ENCODE results near the gene ARHGAP15. TPM values are rescaled to one million over a fixed set of nuclear protein-coding genes. Genes with fewer than 3 reads are reported as not detected.

Gene ARHGAP15
- total RNA-seq, 2 donors from 2014 or later: 0.41 to 4.3 TPM

GRCh38 chr2:143688815-143689214 lies 559.6 kb downstream of the ARHGAP15 start:
- Histone ChIP-seq H3K27me3 (replicated peaks; ENCODE audit: insufficient read depth) (no peaks in the 10 kb centered on the region), H3K36me3 (no peaks in the 10 kb centered on the region), H3K27ac (no peak overlapping the region), H3K4me3 (no peak overlapping the region), H3K9me3 (no peaks in the 10 kb centered on the region), H3K4me1 (replicated peaks) (no peaks in the 10 kb centered on the region)
- no peak for DNase-seq (ENCODE audit: low spot score)
- intact Hi-C loops (cut with DNase I): no loop called here
- no peak for TF ChIP-seq POLR2A (IDR thresholded peaks at IDR 0.05)
- TF ChIP-seq, protein P1, sequence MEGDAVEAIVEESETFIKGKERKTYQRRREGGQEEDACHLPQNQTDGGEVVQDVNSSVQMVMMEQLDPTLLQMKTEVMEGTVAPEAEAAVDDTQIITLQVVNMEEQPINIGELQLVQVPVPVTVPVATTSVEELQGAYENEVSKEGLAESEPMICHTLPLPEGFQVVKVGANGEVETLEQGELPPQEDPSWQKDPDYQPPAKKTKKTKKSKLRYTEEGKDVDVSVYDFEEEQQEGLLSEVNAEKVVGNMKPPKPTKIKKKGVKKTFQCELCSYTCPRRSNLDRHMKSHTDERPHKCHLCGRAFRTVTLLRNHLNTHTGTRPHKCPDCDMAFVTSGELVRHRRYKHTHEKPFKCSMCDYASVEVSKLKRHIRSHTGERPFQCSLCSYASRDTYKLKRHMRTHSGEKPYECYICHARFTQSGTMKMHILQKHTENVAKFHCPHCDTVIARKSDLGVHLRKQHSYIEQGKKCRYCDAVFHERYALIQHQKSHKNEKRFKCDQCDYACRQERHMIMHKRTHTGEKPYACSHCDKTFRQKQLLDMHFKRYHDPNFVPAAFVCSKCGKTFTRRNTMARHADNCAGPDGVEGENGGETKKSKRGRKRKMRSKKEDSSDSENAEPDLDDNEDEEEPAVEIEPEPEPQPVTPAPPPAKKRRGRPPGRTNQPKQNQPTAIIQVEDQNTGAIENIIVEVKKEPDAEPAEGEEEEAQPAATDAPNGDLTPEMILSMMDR (IDR thresholded peaks at IDR 0.05): no peak
- TF ChIP-seq POLR2AphosphoS5 (IDR thresholded peaks at IDR 0.05): no peak
- WGBS: 90% methylated on average over 2 of the region's 2 CpGs

GRCh38 chr2:143689541-143689940 lies 560.3 kb downstream of the ARHGAP15 start:
- DNase-seq (ENCODE audit: low spot score): no peak
- H3K36me3 ChIP-seq: no peaks in the 10 kb centered on the region
- TF ChIP-seq, protein P1 (IDR thresholded peaks at IDR 0.05): no peak
- no peak for TF ChIP-seq POLR2A (IDR thresholded peaks at IDR 0.05)
- TF ChIP-seq POLR2AphosphoS5 (IDR thresholded peaks at IDR 0.05): no peak
- no peak overlapping the region for H3K4me3 ChIP-seq
- intact Hi-C loops (cut with DNase I): no loop called here
- H3K27ac ChIP-seq: no peak overlapping the region
- no peaks in the 10 kb centered on the region for H3K9me3 ChIP-seq
- 43% methylated on average over 1 of the region's 1 CpG for WGBS
- H3K27me3 ChIP-seq (replicated peaks; ENCODE audit: insufficient read depth): no peaks in the 10 kb centered on the region
- H3K4me1 ChIP-seq (replicated peaks): no peaks in the 10 kb centered on the region

- no peak overlapping the region for H3K27ac ChIP-seq
- no peak overlapping the region for H3K4me3 ChIP-seq
- TF ChIP-seq POLR2A (IDR thresholded peaks at IDR 0.05): no peak
- TF ChIP-seq, protein P1 (IDR thresholded peaks at IDR 0.05): no peak
- intact Hi-C loops (cut with DNase I): no loop called here
- 87% methylated on average over 2 of the region's 2 CpGs for WGBS
- no peaks in the 10 kb centered on the region for H3K27me3 ChIP-seq (replicated peaks; ENCODE audit: insufficient read depth)
- no peaks in the 10 kb centered on the region for H3K4me1 ChIP-seq (replicated peaks)
- H3K36me3 ChIP-seq: no peaks in the 10 kb centered on the region
- no peaks in the 10 kb centered on the region for H3K9me3 ChIP-seq
- no peak for DNase-seq (ENCODE audit: low spot score)
Measured at GRCh38 chr2:143690235-143690634, 561.0 kb downstream of the ARHGAP15 start.

DNA sequence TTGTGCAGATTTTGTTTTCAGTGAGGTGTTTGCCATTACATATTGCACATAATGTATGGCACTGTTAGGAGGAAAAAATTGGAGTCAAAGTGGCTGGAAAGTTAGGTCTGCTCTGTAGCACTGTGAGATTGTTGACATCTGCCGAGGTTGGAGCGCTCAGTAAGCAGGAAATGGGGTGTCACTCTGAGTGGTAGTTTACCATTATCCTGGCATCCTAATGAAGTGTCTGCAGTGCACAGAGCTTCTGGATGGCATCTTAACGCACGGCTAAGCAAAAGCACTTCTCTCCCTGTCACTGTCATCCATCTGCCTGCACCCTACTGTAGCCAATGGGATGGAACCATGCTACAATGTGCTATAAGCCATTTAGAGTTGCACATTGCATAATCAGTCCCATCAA lies 561.9 kb downstream of the ARHGAP15 start:
- no peaks in the 10 kb centered on the region for H3K36me3 ChIP-seq
- no peak overlapping the region for H3K4me3 ChIP-seq
- intact Hi-C loops (cut with DNase I): no loop called here
- 88% methylated on average over 4 of the region's 4 CpGs for WGBS
- no peaks in the 10 kb centered on the region for H3K27me3 ChIP-seq (replicated peaks; ENCODE audit: insufficient read depth)
- H3K9me3 ChIP-seq: no peaks in the 10 kb centered on the region
- H3K27ac ChIP-seq: no peak overlapping the region
- TF ChIP-seq POLR2AphosphoS5 (IDR thresholded peaks at IDR 0.05): no peak
- TF ChIP-seq, protein P1 (IDR thresholded peaks at IDR 0.05): no peak
- no peak for TF ChIP-seq POLR2A (IDR thresholded peaks at IDR 0.05)
- DNase-seq (ENCODE audit: low spot score): no peak
- no peaks in the 10 kb centered on the region for H3K4me1 ChIP-seq (replicated peaks)

DNA sequence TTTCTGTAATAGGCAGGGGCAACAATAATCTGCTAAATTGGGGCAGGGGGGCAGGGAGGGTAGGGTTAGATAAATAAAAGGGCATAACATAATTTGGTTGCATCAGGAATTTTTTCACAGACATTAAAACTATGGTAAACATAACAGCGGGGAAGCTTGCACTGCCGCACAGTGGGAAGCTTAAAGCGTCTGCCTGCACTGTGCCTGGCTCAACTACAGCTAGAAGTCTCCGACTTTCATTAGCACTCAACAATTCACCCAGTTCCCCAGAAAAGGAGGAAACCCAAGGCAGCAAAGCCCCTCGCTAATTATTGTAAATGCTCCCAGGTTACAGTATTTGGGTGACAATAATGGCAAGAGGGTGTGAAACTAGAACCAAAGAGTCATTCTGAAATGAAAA lies 562.9 kb downstream of the ARHGAP15 start:
- no peak overlapping the region for H3K27ac ChIP-seq
- no peaks in the 10 kb centered on the region for H3K36me3 ChIP-seq
- H3K27me3 ChIP-seq (replicated peaks; ENCODE audit: insufficient read depth): no peaks in the 10 kb centered on the region
- no peak for DNase-seq (ENCODE audit: low spot score)
- no peak overlapping the region for H3K4me3 ChIP-seq
- H3K4me1 ChIP-seq (replicated peaks): no peaks in the 10 kb centered on the region
- no peaks in the 10 kb centered on the region for H3K9me3 ChIP-seq
- TF ChIP-seq POLR2AphosphoS5 (IDR thresholded peaks at IDR 0.05) (no peak), POLR2A (IDR thresholded peaks at IDR 0.05) (no peak)
- TF ChIP-seq, protein P1 (IDR thresholded peaks at IDR 0.05): no peak
- intact Hi-C loops (cut with DNase I): no loop called here
- WGBS: 98% methylated on average over 5 of the region's 5 CpGs
